ENCODE data around the gene HSD11B2.

Gene HSD11B2

GRCh38 chr16:67470359-67470758, 39.4 kb downstream of the HSD11B2 start:
- no peak overlapping the region for H3K4me3 ChIP-seq (ENCODE audit: low read depth, low read length)

- no peak overlapping the region for H3K4me3 ChIP-seq (ENCODE audit: low read depth, low read length)
Measured at GRCh38 chr16:67471758-67472384, 41.0 kb downstream of the HSD11B2 start.

GRCh38 chr16:67474551-67475455, 43.9 kb downstream of the HSD11B2 start:
- H3K4me3 ChIP-seq (ENCODE audit: low read depth, low read length): no peak overlapping the region

- no peak overlapping the region for H3K4me3 ChIP-seq (ENCODE audit: low read depth, low read length)
Measured at GRCh38 chr16:67477960-67478554, 47.1 kb downstream of the HSD11B2 start.

- H3K4me3 ChIP-seq (ENCODE audit: low read depth, low read length): peak within 1 kb of the TSS; percentile 96
Measured at GRCh38 chr16:67480833-67481560, 50.1 kb downstream of the HSD11B2 start, which contains the start of gene ATP6V0D1. TSS of gene ATP6V0D1 (minus strand) at chr16:67481157. CDS start at chr16:67481086, 71 bp downstream.

GRCh38 chr16:67481561-67482232, 50.8 kb downstream of the HSD11B2 start:
- peak overlapping the region; percentile 25 for H3K4me3 ChIP-seq (ENCODE audit: low read depth, low read length)

- no peak overlapping the region for H3K4me3 ChIP-seq (ENCODE audit: low read depth, low read length)
Measured at GRCh38 chr16:67482233-67482924, 51.5 kb downstream of the HSD11B2 start.

- no peak within 1 kb of the TSS for H3K4me3 ChIP-seq (ENCODE audit: low read depth, low read length)
Measured at GRCh38 chr16:67483150-67483549, 52.2 kb downstream of the HSD11B2 start, which contains the start of gene AGRP. TSS of gene AGRP (minus strand) at chr16:67483547. CDS start at chr16:67483398, 149 bp downstream.

- no peak overlapping the region for H3K4me3 ChIP-seq (ENCODE audit: low read depth, low read length)
Measured at GRCh38 chr16:67483731-67484525, 53.0 kb downstream of the HSD11B2 start.

GRCh38 chr16:67486805-67487204, 55.9 kb downstream of the HSD11B2 start:
- no peak overlapping the region for H3K4me3 ChIP-seq (ENCODE audit: low read depth, low read length)
